NCI-H1436 treated with DMSO at 0.1 percent for 48 hours (cell line): ENCODE measurements around the gene PLCD1.
"Not testable (repeated sequence)": the region's sequence is repeated elsewhere in the genome, so short reads cannot be mapped to it uniquely, and the experiment has no call there.

ENCODE experiments used
- DNase-seq: peaks from one replicate; lab custom pipeline; 2025; lab: John Stamatoyannopoulos, UW

PLCD1 gene

GRCh38 chr3:37986479-37987314, 42.7 kb downstream of the PLCD1 start:
- no peak for DNase-seq

GRCh38 chr3:37985637-37986320, 43.7 kb downstream of the PLCD1 start:
- no peak for DNase-seq

- DNase-seq, result no peak
Observed at GRCh38 chr3:37984596-37984995, 44.8 kb downstream of the PLCD1 start.

GRCh38 chr3:37984051-37984450, 45.4 kb downstream of the PLCD1 start:
- DNase-seq, result no peak

- DNase-seq, result no peak
Observed at GRCh38 chr3:37982331-37982730, 47.1 kb downstream of the PLCD1 start.

GRCh38 chr3:37981348-37981664, 48.1 kb downstream of the PLCD1 start:
- no peak for DNase-seq

- DNase-seq, result no peak
Observed at GRCh38 chr3:37980462-37981347, 48.7 kb downstream of the PLCD1 start.

- DNase-seq, result no peak
Observed at GRCh38 chr3:37979541-37980461, 49.6 kb downstream of the PLCD1 start.

- no peak for DNase-seq
Observed at GRCh38 chr3:37974121-37975083, 55.0 kb downstream of the PLCD1 start.

GRCh38 chr3:37973246-37974054, 56.0 kb downstream of the PLCD1 start:
- DNase-seq, result no peak

GRCh38 chr3:37972056-37972455, 57.4 kb downstream of the PLCD1 start:
- not testable (repeated sequence) for DNase-seq

GRCh38 chr3:37971467-37971866, 58.0 kb downstream of the PLCD1 start:
- DNase-seq, result no peak

- DNase-seq, result no peak
Observed at GRCh38 chr3:37970802-37971201, 58.6 kb downstream of the PLCD1 start.

- DNase-seq, result no peak
Observed at GRCh38 chr3:37969596-37970100, 59.8 kb downstream of the PLCD1 start.

- DNase-seq, result no peak
Observed at GRCh38 chr3:37968813-37969595, 60.4 kb downstream of the PLCD1 start.

GRCh38 chr3:37968199-37968598, 61.2 kb downstream of the PLCD1 start:
- DNase-seq, result no peak

GRCh38 chr3:37967260-37967881, 62.1 kb downstream of the PLCD1 start:
- no peak for DNase-seq

GRCh38 chr3:37964716-37965115, 64.7 kb downstream of the PLCD1 start:
- no peak for DNase-seq
